ENCODE data around the gene IGSF8.

DNA sequence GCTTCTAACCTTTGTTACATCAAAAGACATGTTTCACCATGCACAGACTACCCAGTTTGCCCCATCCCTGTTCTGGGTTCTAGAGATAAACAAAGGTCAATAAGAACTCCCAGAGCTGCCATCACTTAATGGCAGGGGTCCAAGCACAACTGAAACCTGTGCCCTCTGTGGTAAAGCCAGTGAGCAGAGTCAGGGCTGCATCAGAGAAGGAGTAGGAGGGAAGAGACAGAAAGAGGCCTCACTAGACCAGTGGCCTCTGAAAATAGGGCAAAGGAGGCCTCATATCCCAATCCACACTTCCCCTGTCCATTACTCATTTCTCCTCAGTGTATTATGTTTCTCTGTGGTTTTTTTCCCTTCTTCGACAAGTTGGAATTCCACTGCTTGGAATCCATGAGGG lies 27.3 kb upstream of the IGSF8 start:
- TF ChIP-seq CTCF (IDR thresholded peaks at IDR 0.05): no peak
- TF ChIP-seq POLR2A (IDR thresholded peaks at IDR 0.05): no peak
